Astrocyte of the cerebellum (primary cell): ENCODE data around the gene EPN3.

Source experiments
- DNase-seq: peaks from one replicate; pipeline ENCODE4 v3.0.0-alpha.2; 2011; ENCODE audit warnings: low read depth
- H3K4me3 ChIP-seq: 2 replicates; pipeline ENCODE4 v1.5.1; 2011; ENCODE audit warnings: mild to moderate bottlenecking, low read depth, low read length, moderate library complexity
- CTCF ChIP-seq: IDR thresholded peaks from 2 replicates; pipeline ENCODE4 v1.5.1; 2012; ENCODE audit warnings: low read length, low read depth, moderate library complexity, mild to moderate bottlenecking; ENCODE audit errors: missing control alignments
- in situ Hi-C: cut with HindIII; loops from 2 replicates; pipeline ENCODE4 v1.10.0; 2017; ENCODE audit warnings: low sequenced_read_pairs

Gene EPN3

GRCh38 chr17:50537721-50538548, 5.4 kb downstream of the EPN3 start:
- H3K4me3 ChIP-seq: no peak overlapping the region
- no peak for TF ChIP-seq CTCF
- DNase-seq: no peak
- in situ Hi-C loops: no loop called here

- in situ Hi-C loops: no loop called here
- H3K4me3 ChIP-seq: no peak overlapping the region
- no peak for TF ChIP-seq CTCF
- DNase-seq: no peak
These were observed 6.2 kb downstream of the EPN3 start for GRCh38 chr17:50538549-50539410.

DNA sequence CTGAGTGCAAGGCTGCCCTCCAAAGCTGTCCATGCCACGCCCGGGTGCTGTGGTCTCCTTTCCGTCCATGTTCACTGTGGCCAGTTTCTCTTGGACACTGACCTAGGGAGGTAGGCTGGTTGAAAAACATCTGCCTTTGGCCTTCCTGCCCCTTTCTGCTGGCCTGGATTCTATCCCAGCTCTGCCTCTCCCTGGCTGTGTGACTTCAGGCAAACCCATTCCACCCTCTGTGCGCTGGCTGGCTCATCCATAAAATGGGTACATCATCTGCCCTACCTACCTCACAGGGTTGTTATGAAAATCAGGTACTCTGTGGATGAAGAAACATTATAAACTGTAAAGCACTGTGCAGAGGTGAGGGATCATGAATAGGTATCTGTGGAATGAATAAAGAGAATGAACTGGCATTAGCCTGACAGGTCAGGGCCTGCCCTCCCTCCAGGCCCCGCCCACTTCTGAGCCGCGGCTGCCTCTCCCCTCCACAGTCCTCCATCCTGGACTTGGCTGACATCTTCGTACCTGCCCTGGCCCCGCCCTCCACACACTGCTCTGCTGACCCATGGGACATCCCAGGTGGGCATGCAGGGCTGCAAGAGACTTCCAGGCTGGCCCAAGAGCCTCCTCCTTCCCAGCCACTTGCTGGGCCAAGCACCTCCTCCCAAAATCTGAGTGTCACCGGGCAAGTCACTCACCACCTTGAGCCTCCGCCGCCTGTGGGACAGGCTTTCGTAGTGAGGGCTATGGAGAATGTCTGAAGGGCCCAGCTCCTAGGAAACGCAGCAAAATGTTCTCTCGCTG, 7.4 kb downstream of the EPN3 start:
- in situ Hi-C loops: no loop called here
- TF ChIP-seq CTCF: no peak
- no peak overlapping the region for H3K4me3 ChIP-seq
- no peak for DNase-seq

DNA sequence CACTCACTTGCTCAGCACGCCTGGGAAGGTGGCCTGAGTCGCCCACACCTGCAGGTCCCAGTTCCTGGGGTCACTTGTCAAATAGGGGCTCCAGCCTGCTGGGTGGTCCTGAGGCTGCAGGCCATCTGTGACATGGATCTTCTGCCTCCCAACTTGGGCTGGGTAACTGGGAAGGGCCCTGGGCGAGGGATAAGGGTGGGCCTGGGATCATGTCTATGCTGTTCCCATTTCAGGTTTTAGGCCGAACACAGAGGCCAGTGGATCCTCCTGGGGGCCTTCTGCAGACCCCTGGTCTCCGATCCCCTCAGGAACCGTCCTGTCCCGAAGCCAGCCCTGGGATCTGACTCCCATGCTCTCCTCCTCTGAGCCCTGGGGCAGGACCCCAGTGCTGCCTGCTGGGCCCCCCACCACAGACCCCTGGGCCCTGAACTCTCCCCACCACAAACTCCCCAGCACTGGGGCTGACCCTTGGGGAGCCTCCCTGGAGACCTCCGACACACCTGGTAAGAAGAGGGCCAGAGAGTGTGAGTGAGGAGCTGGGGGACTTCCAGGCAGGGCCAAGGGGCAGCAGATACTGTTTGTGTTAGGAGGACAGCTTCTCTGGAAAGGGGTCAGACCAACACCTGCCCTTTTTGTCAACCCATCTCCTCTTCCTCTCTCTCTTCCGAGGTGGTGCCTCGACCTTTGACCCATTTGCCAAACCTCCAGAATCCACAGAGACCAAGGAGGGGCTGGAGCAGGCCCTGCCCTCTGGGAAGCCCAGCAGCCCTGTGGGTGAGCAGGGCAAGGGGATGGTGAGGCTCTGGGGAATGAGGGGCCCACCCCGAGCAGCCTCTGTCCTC, 8.2 kb downstream of the EPN3 start:
- no peak overlapping the region for H3K4me3 ChIP-seq
- in situ Hi-C loops: no loop called here
- TF ChIP-seq CTCF: no peak
- no peak for DNase-seq

- peak overlapping the region; percentile 45 for H3K4me3 ChIP-seq
- no peak for DNase-seq
- in situ Hi-C loops: no loop called here
- TF ChIP-seq CTCF: no peak
These were observed 8.8 kb downstream of the EPN3 start for GRCh38 chr17:50541402-50541715.
